DOHH2 (cell line): Measurements from ENCODE around the gene DEAF1.

ENCODE experiments used
- H3F3A ChIP-seq: fragments of 200-600 bp; sonication (generic), shearing (Covaris generic); 2 replicates; pipeline ENCODE4 v1.6.0; 2016; ENCODE audit warnings: antibody characterized with exemption, mild to moderate bottlenecking; ENCODE audit not compliant: control insufficient read depth, insufficient read depth
- H3K27ac ChIP-seq: fragments of 200-600 bp; sonication (generic); 2 replicates; pipeline ENCODE4 v1.5.1; 2014; ENCODE audit warnings: low read depth, mild to moderate bottlenecking, low read length, moderate library complexity
- H3K27me3 ChIP-seq: fragments of 200-600 bp; sonication (generic); 2 replicates; pipeline ENCODE4 v1.6.1; 2014; ENCODE audit warnings: mild to moderate bottlenecking, low read length, mixed read lengths; ENCODE audit not compliant: control insufficient read depth
- H3K36me3 ChIP-seq: fragments of 200-600 bp; sonication (generic); 2 replicates; pipeline ENCODE4 v1.6.1; 2014; ENCODE audit warnings: mild to moderate bottlenecking, low read length, moderate library complexity, mixed read lengths; ENCODE audit not compliant: control insufficient read depth
- H3K4me1 ChIP-seq: fragments of 200-600 bp; sonication (generic); 2 replicates; pipeline ENCODE4 v1.6.1; 2014; ENCODE audit warnings: mild to moderate bottlenecking, low read length, mixed read lengths; ENCODE audit not compliant: control insufficient read depth
- H3K4me2 ChIP-seq: fragments of 200-600 bp; sonication (generic); 2 replicates; pipeline ENCODE4 v1.6.0; 2014; ENCODE audit warnings: mild to moderate bottlenecking, low read length, moderate library complexity
- H3K4me3 ChIP-seq: fragments of 200-600 bp; sonication (generic); 2 replicates; pipeline ENCODE4 v1.5.1; 2014; ENCODE audit warnings: mild to moderate bottlenecking, low read length, mixed read lengths
- H3K79me2 ChIP-seq: fragments of 200-600 bp; sonication (generic); 2 replicates; pipeline ENCODE4 v1.6.1; 2014; ENCODE audit warnings: mild to moderate bottlenecking, low read length, mixed read lengths; ENCODE audit not compliant: control insufficient read depth
- H3K9me2 ChIP-seq: fragments of 200-600 bp; sonication (generic); replicated peaks from 2 replicates; pipeline ENCODE4 v1.6.1; 2014; ENCODE audit warnings: mild to moderate bottlenecking, low read length, mixed read lengths; ENCODE audit not compliant: control insufficient read depth
- H3K9me3 ChIP-seq: fragments of 200-600 bp; sonication (generic); 2 replicates; pipeline ENCODE4 v1.6.1; 2014; ENCODE audit warnings: antibody characterized with exemption, low read length, mixed read lengths; ENCODE audit not compliant: control insufficient read depth, insufficient read depth
- H4K20me1 ChIP-seq: fragments of 200-600 bp; sonication (generic); 2 replicates; pipeline ENCODE4 v1.6.0; 2014; ENCODE audit warnings: low read depth, mild to moderate bottlenecking, antibody characterized with exemption, low read length, moderate library complexity; ENCODE audit not compliant: control insufficient read depth, insufficient read depth
- EZH2phosphoT487 ChIP-seq: fragments of 200-600 bp; sonication (generic); IDR thresholded peaks from 2 replicates; pipeline ENCODE4 v1.6.1; 2017; ENCODE audit warnings: borderline replicate concordance, mild to moderate bottlenecking, antibody characterized with exemption, low read length, moderate library complexity, mixed read lengths
- TF ChIP-seq, protein P1 (sequence below): fragments of 200-600 bp; sonication (generic); IDR thresholded peaks from one replicate; pipeline ENCODE4 v1.5.1; 2014; ENCODE audit warnings: antibody characterized with exemption, mild to moderate bottlenecking, low read depth, low read length; ENCODE audit not compliant: poor library complexity, severe bottlenecking

The DEAF1 gene

DNA sequence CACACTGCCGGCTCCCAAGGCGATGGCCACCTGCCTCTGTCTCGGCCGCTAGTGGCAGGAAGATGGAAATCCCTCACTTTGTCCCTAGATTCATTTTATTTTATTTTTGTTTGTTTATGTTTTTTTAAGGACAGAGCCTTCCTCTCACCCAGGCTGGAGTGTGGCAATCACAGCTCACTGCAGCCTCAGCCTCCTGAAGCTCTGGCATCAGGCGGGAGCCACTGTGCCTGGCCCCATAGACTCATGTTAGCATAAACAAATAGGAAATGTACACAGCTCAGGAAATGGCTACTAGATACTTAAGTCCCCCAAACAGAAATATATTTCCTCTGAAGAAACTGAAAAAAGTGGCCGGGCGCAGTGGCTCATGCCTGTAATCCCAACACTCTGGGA, 4.1 kb upstream of the DEAF1 start:
- H3F3A ChIP-seq: peaks cover 8% of the 10 kb centered on the region; the same call in 1 of the 2 replicates
- H3K9me3 ChIP-seq: no peaks in the 10 kb centered on the region
- H3K79me2 ChIP-seq: peaks cover 24% of the 10 kb centered on the region
- peaks cover 2% of the 10 kb centered on the region; the same call in 1 of the 2 replicates for H3K36me3 ChIP-seq
- H3K27ac ChIP-seq: no peak overlapping the region
- H3K4me2 ChIP-seq: no peak overlapping the region
- TF ChIP-seq EZH2phosphoT487: no peak
- TF ChIP-seq, protein P1, sequence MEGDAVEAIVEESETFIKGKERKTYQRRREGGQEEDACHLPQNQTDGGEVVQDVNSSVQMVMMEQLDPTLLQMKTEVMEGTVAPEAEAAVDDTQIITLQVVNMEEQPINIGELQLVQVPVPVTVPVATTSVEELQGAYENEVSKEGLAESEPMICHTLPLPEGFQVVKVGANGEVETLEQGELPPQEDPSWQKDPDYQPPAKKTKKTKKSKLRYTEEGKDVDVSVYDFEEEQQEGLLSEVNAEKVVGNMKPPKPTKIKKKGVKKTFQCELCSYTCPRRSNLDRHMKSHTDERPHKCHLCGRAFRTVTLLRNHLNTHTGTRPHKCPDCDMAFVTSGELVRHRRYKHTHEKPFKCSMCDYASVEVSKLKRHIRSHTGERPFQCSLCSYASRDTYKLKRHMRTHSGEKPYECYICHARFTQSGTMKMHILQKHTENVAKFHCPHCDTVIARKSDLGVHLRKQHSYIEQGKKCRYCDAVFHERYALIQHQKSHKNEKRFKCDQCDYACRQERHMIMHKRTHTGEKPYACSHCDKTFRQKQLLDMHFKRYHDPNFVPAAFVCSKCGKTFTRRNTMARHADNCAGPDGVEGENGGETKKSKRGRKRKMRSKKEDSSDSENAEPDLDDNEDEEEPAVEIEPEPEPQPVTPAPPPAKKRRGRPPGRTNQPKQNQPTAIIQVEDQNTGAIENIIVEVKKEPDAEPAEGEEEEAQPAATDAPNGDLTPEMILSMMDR: no peak
- H3K27me3 ChIP-seq: no peaks in the 10 kb centered on the region
- peaks cover 17% of the 10 kb centered on the region for H3K4me1 ChIP-seq
- H3K9me2 ChIP-seq: no peaks in the 10 kb centered on the region
- H4K20me1 ChIP-seq: no peaks in the 10 kb centered on the region
- no peak overlapping the region for H3K4me3 ChIP-seq

DNA sequence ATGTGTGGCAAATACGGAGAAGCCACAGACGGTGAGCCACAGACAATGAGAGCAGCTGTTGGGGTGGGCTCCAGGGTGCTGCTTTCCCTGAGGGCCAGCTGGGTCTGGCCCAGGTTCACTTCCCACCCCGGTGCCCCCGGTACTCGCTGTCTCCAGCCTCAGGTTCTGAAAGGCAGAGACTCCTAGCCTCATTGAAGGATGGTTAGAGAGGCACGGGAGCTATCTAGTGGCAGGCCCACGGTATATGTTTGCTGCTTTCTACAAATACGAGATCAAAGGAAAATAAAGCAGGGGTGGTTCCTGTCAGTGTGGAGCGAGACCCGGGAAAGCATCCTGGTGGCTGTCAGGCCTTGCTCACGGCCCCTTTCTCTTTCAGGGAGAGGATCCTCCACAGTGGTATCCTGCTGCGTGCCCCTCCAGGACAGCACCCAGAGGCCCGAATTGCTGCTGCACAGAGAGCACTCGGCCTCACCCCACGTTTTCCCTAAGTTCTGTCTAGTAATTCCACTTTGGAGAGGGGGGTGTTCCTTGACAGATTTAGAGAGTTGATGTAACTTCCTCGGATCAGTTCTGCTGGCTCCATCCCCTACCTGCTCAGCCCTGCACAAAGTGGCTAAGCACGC, 3.6 kb upstream of the DEAF1 start:
- H3K4me3 ChIP-seq: no peak overlapping the region
- H3K4me2 ChIP-seq: no peak overlapping the region
- peaks cover 4% of the 10 kb centered on the region; the same call in 1 of the 2 replicates for H3F3A ChIP-seq
- H3K9me3 ChIP-seq: no peaks in the 10 kb centered on the region
- H3K9me2 ChIP-seq: no peaks in the 10 kb centered on the region
- peaks cover 2% of the 10 kb centered on the region; the same call in 1 of the 2 replicates for H3K36me3 ChIP-seq
- H3K79me2 ChIP-seq: peaks cover 29% of the 10 kb centered on the region
- no peaks in the 10 kb centered on the region for H3K27me3 ChIP-seq
- H4K20me1 ChIP-seq: no peaks in the 10 kb centered on the region
- no peak overlapping the region for H3K27ac ChIP-seq
- H3K4me1 ChIP-seq: peaks cover 22% of the 10 kb centered on the region
- TF ChIP-seq, protein P1: no peak
- no peak for TF ChIP-seq EZH2phosphoT487

DNA sequence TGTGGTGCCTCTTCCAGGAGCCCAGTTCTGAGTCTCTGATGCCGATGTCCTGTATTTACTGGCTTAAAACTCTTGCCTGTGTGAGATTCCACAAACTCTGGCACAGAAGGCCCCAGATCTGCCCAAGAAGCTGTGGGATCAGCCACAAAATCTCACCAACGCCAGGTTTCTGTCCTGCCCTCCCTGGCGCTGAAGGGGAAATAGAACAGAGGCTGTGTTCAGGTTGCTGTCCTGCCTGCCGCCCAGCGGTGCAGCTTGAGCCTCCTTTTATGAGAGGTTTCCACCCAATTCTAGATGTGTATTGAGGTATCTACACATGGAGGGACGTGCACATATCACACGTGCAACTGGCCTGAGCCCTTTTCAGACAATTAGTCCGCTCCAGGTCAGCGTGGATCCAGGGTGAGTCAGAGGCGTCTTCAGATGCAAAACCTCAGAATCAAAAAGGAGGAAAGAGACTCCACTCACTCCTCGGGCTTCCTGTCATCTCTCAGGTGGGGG, 2.8 kb upstream of the DEAF1 start:
- Histone ChIP-seq H3K36me3 (peaks cover 2% of the 10 kb centered on the region; the same call in 1 of the 2 replicates), H3K4me2 (peak overlapping the region; percentile 81; the same call in 1 of the 2 replicates), H3K27ac (peak overlapping the region; percentile 90; the same call in 1 of the 2 replicates), H3F3A (peaks cover 4% of the 10 kb centered on the region; the same call in 1 of the 2 replicates), H3K27me3 (no peaks in the 10 kb centered on the region), H3K4me1 (peaks cover 29% of the 10 kb centered on the region), H3K79me2 (peaks cover 36% of the 10 kb centered on the region), H3K9me2 (no peaks in the 10 kb centered on the region), H4K20me1 (no peaks in the 10 kb centered on the region), H3K9me3 (no peaks in the 10 kb centered on the region), H3K4me3 (no peak overlapping the region)
- TF ChIP-seq EZH2phosphoT487: no peak
- TF ChIP-seq, protein P1: no peak
